Sigmoid colon (tissue), 7 donors: ENCODE measurements around the gene NUP155. TPM values are rescaled to one million over a fixed set of nuclear protein-coding genes. Genes with fewer than 3 reads are reported as not detected.
A peak's percentile ranks its signal among the peaks of the same experiment; 100 is the strongest.
"Not testable (repeated sequence)": the region's sequence is repeated elsewhere in the genome, so short reads cannot be mapped to it uniquely, and the experiment has no call there.

Experiments
- DNase-seq: peaks from one replicate; pipeline ENCODE4 v3.0.0-alpha.2; 2019
- H3K27ac ChIP-seq, 4 donors: fragments of 200-600 bp; sonication (generic); one replicate each; pipeline ENCODE4 v1.5.1; 2016 to 2019; ENCODE audit warnings: mild to moderate bottlenecking in 1 of 4
- H3K27me3 ChIP-seq, 3 donors: fragments of 200-600 bp; sonication (generic); one replicate each; pipeline ENCODE4 v1.5.1; 2019; ENCODE audit warnings: mild to moderate bottlenecking in 1 of 3
- H3K36me3 ChIP-seq, 4 donors: fragments of 200-600 bp; sonication (generic); one replicate each; pipeline ENCODE4 v1.5.1; 2016 to 2019
- H3K4me1 ChIP-seq, 4 donors: fragments of 200-600 bp; sonication (generic); one replicate each; pipeline ENCODE4 v1.5.1; 2017 to 2019
- H3K4me3 ChIP-seq, 4 donors: fragments of 200-600 bp; sonication (generic); one replicate each; pipeline ENCODE4 v1.5.1; 2017 to 2019; ENCODE audit warnings: mild to moderate bottlenecking in 2 of 4, moderate library complexity in 1 of 4
- H3K9me3 ChIP-seq, 4 donors: fragments of 200-600 bp in 3 of 4; sonication (generic) in 3 of 4; one replicate each; pipeline versions ENCODE4 v1.5.1 to v1.6.1; 2013 to 2019
- CTCF ChIP-seq, 4 experiments: fragments of 450-650 bp in 3 of 4; fragments of 200-600 bp in 1 of 4; IDR thresholded peaks; one replicate each; pipeline ENCODE4 v1.5.1; 2016 to 2019; ENCODE audit warnings: antibody characterized with exemption in 4 of 4, mild to moderate bottlenecking in 3 of 4, moderate library complexity in 2 of 4
- EP300 ChIP-seq, 4 donors: sonication (generic); formaldehyde crosslinking; IDR thresholded peaks; one replicate each; pipeline ENCODE4 v1.6.1; 2017; ENCODE audit warnings: antibody characterized with exemption in 4 of 4
- POLR2A ChIP-seq, 2 donors: fragments of 450-650 bp; IDR thresholded peaks; one replicate each; pipeline ENCODE4 v1.6.1; 2016; ENCODE audit warnings: antibody characterized with exemption in 2 of 2, mild to moderate bottlenecking in 2 of 2, moderate library complexity in 2 of 2
- POLR2AphosphoS5 ChIP-seq, 4 donors: sonication (generic); formaldehyde crosslinking; IDR thresholded peaks; one replicate each; pipeline ENCODE4 v1.6.1; 2017; ENCODE audit warnings: antibody characterized with exemption in 4 of 4
- WGBS, 2 donors: extraction: QIAGEN DNeasy Blood & Tissue Kit; methylation state at CpG; one replicate each; pipeline ENCODE4 v1.1.7; 2013; 5-methylcytosine and 5-hydroxymethylcytosine counted together
- intact Hi-C: fragments of 100-400 bp; cut with DNase I; formaldehyde crosslinking; loops from one replicate; pipeline ENCODE4 v1.15.1; 2023
- polyA plus RNA-seq, 3 donors: library from polyadenylated mRNA; stranded (reverse); fragments of 200-250 nt; gene quantifications; one replicate each; pipeline ENCODE4 v1.2.3, GENCODE V29; 2013
- total RNA-seq, 4 donors: library from RNA; depleted of rRNA; stranded (reverse); fragments of >200 nt; gene quantifications; one replicate each; pipeline ENCODE4 v1.1.0, GENCODE V29; 2016
- donor health status: healthy with polysubstance abuse.
- donor health status: Bipolar disorder and iron deficiency.
- donor health status: healthy.

NUP155 gene
- 10 to 100 TPM; 12.7 to 24.4 (median 18.8) TPM for total RNA-seq
- 1 to 10 TPM; 1.2 to 7.9 (median 1.8) TPM for polyA plus RNA-seq

- 1 to 3% methylated on average over 49 of the region's 49 CpGs for WGBS, 2 donors
These were observed at the start of gene NUP155 for GRCh38 chr5:37370864-37371726. Gene NUP155, minus strand, starts transcription at chr5:37371106. Its CDS starts 129 bp downstream, at chr5:37370977.

DNA sequence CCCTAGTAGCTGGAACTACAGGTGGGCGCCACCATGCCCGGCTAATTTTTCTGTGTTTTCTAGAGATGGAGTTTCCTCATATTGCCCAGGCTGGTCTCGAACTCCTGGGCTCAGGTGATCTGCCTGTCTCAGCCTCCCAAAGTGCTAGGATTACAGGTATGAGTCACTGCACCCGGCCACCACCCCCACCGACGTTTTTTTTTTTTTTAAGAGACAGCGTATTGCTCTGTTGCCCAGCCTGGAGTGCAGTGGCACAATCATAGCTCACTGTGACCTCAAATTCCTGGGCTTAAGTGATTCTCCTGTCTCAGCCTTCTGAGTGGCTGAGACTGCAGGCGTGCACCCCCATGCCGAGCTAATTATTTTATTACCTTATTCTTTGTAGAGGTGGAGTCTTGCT lies 46.4 kb upstream of the NUP155 start:
- no peak for DNase-seq

More at GRCh38 chr5:37370864-37371726, at the start of gene NUP155:
- TF ChIP-seq CTCF (IDR thresholded peaks at IDR 0.05) (no peak), POLR2AphosphoS5 (IDR thresholded peaks at IDR 0.05) (peak; percentile 85 to 94 (median 93)), EP300 (IDR thresholded peaks at IDR 0.05) (no peak), POLR2A (IDR thresholded peaks at IDR 0.05) (peak; percentile 47 to 60)
- peak; percentile 96 for DNase-seq
- no peaks in the 10 kb centered on the region for H3K9me3 ChIP-seq
- H3K27ac ChIP-seq = peak within 1 kb of the TSS; percentile 83 to 90 (median 87)
- no peaks in the 10 kb centered on the region for H3K36me3 ChIP-seq
- H3K4me3 ChIP-seq = peak within 1 kb of the TSS; percentile 74 to 91 (median 84)
- H3K4me1 ChIP-seq = peaks cover 0 to 36% (median 22%) of the 10 kb centered on the region in 4 donors
- intact Hi-C loops = loop anchor here (1.0 to 10.0 kb wide), 3 partner anchors 8 to 496 kb away; partner anchors contain the start of genes NIPBL and WDR70
- H3K27me3 ChIP-seq = no peaks in the 10 kb centered on the region

DNA sequence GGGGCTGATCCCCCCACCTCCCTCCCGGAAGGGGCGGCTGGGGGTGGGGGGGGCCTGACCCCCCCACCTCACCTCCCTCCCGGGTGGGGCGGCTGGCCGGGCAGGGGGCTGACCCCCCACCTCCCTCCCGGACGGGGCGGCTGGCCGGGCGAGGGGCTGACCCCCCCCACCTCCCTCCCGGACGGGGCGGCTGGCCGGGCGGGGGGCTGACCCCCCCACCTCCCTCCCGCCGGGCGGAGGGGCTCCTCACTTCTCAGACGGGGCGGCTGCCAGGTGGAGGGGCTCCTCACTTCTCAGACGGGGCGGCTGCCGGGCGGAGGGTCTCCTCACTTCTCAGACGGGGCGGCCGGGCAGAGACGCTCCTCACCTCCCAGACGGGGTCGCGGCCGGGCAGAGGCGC lies 44.5 kb upstream of the NUP155 start:
- H3K27me3 ChIP-seq, H3K4me1 ChIP-seq, H3K27ac ChIP-seq, DNase-seq, intact Hi-C loops, H3K9me3 ChIP-seq, H3K4me3 ChIP-seq: not testable (repeated sequence)
- peaks cover 0 to 24% (median 0%) of the 10 kb centered on the region in 4 donors for H3K36me3 ChIP-seq
- WGBS, 2 donors = 92 to 94% methylated on average over 22 of the region's 33 CpGs

More for the DNA sequence above, 46.4 kb upstream of the NUP155 start:
- Histone ChIP-seq H3K27ac (no peak overlapping the region), H3K4me1 (peaks cover 0 to 4% (median 0%) of the 10 kb centered on the region in 4 donors), H3K36me3 (peaks cover 0 to 19% (median 0%) of the 10 kb centered on the region in 4 donors), H3K4me3 (no peak overlapping the region), H3K9me3 (no peaks in the 10 kb centered on the region), H3K27me3 (no peaks in the 10 kb centered on the region)
- intact Hi-C loops = no loop called here
- TF ChIP-seq CTCF (IDR thresholded peaks at IDR 0.05) (no peak), EP300 (IDR thresholded peaks at IDR 0.05) (no peak), POLR2A (IDR thresholded peaks at IDR 0.05) (no peak), POLR2AphosphoS5 (IDR thresholded peaks at IDR 0.05) (no peak)
- WGBS, 2 donors = 83 to 92% methylated on average over 9 of the region's 9 CpGs

DNA sequence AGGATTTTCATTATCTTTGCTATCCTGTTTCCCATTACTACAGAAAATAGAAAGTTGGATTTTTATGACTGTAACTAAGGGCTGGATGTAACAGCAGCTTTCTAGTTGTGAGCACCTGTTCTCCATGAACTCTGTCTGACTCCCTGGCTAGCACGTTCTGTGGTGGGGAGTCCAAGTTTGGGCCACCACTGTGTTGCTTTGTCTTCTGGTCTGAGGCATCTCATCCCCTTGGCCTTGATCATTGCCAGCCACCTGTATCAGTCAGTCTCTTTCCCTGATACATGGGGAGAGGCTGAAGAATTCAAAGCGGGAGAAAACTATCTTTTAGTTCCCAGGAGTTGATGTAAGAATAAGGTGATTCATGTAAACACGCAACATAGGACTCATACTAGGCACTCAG lies 41.6 kb upstream of the NUP155 start:
- H3K9me3 ChIP-seq = no peaks in the 10 kb centered on the region
- intact Hi-C loops = loop anchor here (2.0 to 5.0 kb wide), 2 partner anchors 185 to 422 kb away; no protein-coding TSS in a partner anchor
- H3K27me3 ChIP-seq = no peaks in the 10 kb centered on the region
- 91 to 93% methylated on average over 3 of the region's 3 CpGs for whole genome bisulfite sequencing, 2 donors
- peaks cover 0 to 4% (median 0%) of the 10 kb centered on the region in 4 donors for H3K4me1 ChIP-seq
- H3K27ac ChIP-seq = no peak overlapping the region
- H3K36me3 ChIP-seq = peaks cover 0 to 22% (median 0%) of the 10 kb centered on the region in 4 donors
- H3K4me3 ChIP-seq = no peak overlapping the region
- TF ChIP-seq POLR2A (IDR thresholded peaks at IDR 0.05) (no peak), POLR2AphosphoS5 (IDR thresholded peaks at IDR 0.05) (no peak), EP300 (IDR thresholded peaks at IDR 0.05) (no peak), CTCF (IDR thresholded peaks at IDR 0.05) (no peak)
- DNase-seq = no peak

GRCh38 chr5:37400501-37400900 lies 29.6 kb upstream of the NUP155 start:
- TF ChIP-seq POLR2AphosphoS5 (IDR thresholded peaks at IDR 0.05) (no peak), CTCF (IDR thresholded peaks at IDR 0.05) (no peak), EP300 (IDR thresholded peaks at IDR 0.05) (no peak), POLR2A (IDR thresholded peaks at IDR 0.05) (no peak)
- peaks cover 0 to 64% (median 10%) of the 10 kb centered on the region in 4 donors for H3K36me3 ChIP-seq

More at GRCh38 chr5:37400501-37400900, 29.6 kb upstream of the NUP155 start:
- Histone ChIP-seq H3K27ac (no peak overlapping the region), H3K27me3 (no peaks in the 10 kb centered on the region), H3K9me3 (no peaks in the 10 kb centered on the region), H3K4me1 (no peaks in the 10 kb centered on the region), H3K4me3 (no peak overlapping the region)
- intact Hi-C loops = no loop called here
- no peak for DNase-seq
- WGBS, 2 donors = 92 to 93% methylated on average over 4 of the region's 4 CpGs
